IMR-90 (cell line): ENCODE data around the gene HIPK1. TPM values are rescaled to one million over a fixed set of nuclear protein-coding genes. Genes with fewer than 3 reads are reported as not detected.

ENCODE experiments used
- ATAC-seq: fragments of 200-7000 bp; cut with Tn5 transposase; 2 replicates; pipeline ENCODE4 v1.9.1; 2020; ENCODE audit warnings: low read depth, mild to moderate bottlenecking, moderate library complexity
- BruUV-seq: library from RNA; stranded (reverse); fragments of 400-500 nt; replicated peaks from 2 replicates; lab custom pipeline; 2021; lab: Mats Ljungman, UMichigan
- CTCF ChIA-PET: fragments of 300-600 bp; formaldehyde crosslinking; extraction: SDS; loops from one replicate; lab custom pipeline; 2021; ENCODE audit warnings: antibody characterized with exemption; lab: Yijun Ruan, JAX
- POLR2A ChIA-PET: fragments of 300-600 bp; sonication (Branson Sonifier 250); formaldehyde crosslinking; loops from one replicate; lab custom pipeline; 2022; ENCODE audit warnings: antibody characterized with exemption; ENCODE audit not compliant: unreplicated experiment; lab: Charles Lee
- DNase-seq: peaks from one replicate; pipeline ENCODE4 v3.0.0; 2013
- H2AFZ ChIP-seq: replicated peaks from 2 replicates; pipeline ENCODE3; 2013; ENCODE audit warnings: low read length, mild to moderate bottlenecking; ENCODE audit not compliant: poor library complexity
- H2AK5ac ChIP-seq: 2 replicates; pipeline ENCODE4 v1.6.1; 2013; ENCODE audit warnings: low read depth, low read length, inconsistent platforms
- H2AK9ac ChIP-seq: replicated peaks from 2 replicates; pipeline ENCODE3; 2013; ENCODE audit warnings: mild to moderate bottlenecking, low read depth, low read length, moderate library complexity; ENCODE audit not compliant: poor library complexity
- H2BK120ac ChIP-seq: 2 replicates; pipeline ENCODE4 v1.6.1; 2013; ENCODE audit warnings: low read depth, low read length, inconsistent platforms
- H2BK15ac ChIP-seq: 3 replicates; pipeline ENCODE4 v1.6.1; 2013; ENCODE audit warnings: low read depth, low read length, inconsistent platforms
- H2BK20ac ChIP-seq: 2 replicates; pipeline ENCODE4 v1.6.1; 2013; ENCODE audit warnings: low read depth, mild to moderate bottlenecking, inconsistent platforms, low read length, moderate library complexity
- H2BK5ac ChIP-seq: 2 replicates; pipeline ENCODE4 v1.6.1; 2013; ENCODE audit warnings: mild to moderate bottlenecking, low read depth, low read length, inconsistent platforms; ENCODE audit not compliant: poor library complexity, severe bottlenecking
- H3K14ac ChIP-seq: replicated peaks from 2 replicates; pipeline ENCODE4 v1.6.1; 2013; ENCODE audit warnings: low read depth, low read length, inconsistent platforms
- H3K18ac ChIP-seq: 2 replicates; pipeline ENCODE4 v1.6.1; 2013; ENCODE audit warnings: low read depth, low read length, control low read depth
- H3K23ac ChIP-seq: 2 replicates; pipeline ENCODE4 v1.6.1; 2013; ENCODE audit warnings: low read depth, low read length, inconsistent platforms
- H3K27ac ChIP-seq: 2 replicates; pipeline ENCODE4 v1.5.1; 2013; ENCODE audit warnings: mild to moderate bottlenecking, control low read depth, low read length; ENCODE audit not compliant: insufficient read depth
- H3K27me3 ChIP-seq: 2 replicates; pipeline ENCODE4 v1.6.1; 2013; ENCODE audit warnings: low read length; ENCODE audit not compliant: control insufficient read depth, insufficient read depth
- H3K36me3 ChIP-seq: 2 replicates; pipeline ENCODE4 v1.6.1; 2013; ENCODE audit warnings: low read length, mixed read lengths; ENCODE audit not compliant: control insufficient read depth, insufficient read depth
- H3K4ac ChIP-seq: 2 replicates; pipeline ENCODE4 v1.6.1; 2013; ENCODE audit warnings: low read depth, low read length, inconsistent platforms
- H3K4me1 ChIP-seq: 2 replicates; pipeline ENCODE4 v1.6.1; 2013; ENCODE audit warnings: low read length, mixed read lengths; ENCODE audit not compliant: control insufficient read depth, insufficient read depth
- H3K4me2 ChIP-seq: 2 replicates; pipeline ENCODE4 v1.6.1; 2013; ENCODE audit warnings: low read depth, mild to moderate bottlenecking, control low read depth, low read length, moderate library complexity
- H3K4me3 ChIP-seq: 2 replicates; pipeline ENCODE4 v1.5.1; 2013; ENCODE audit warnings: low read depth, mild to moderate bottlenecking, control low read depth, low read length, moderate library complexity; ENCODE audit not compliant: insufficient read depth
- H3K56ac ChIP-seq: 2 replicates; pipeline ENCODE4 v1.6.1; 2013; ENCODE audit warnings: low read length, inconsistent platforms; ENCODE audit not compliant: insufficient read depth; ENCODE audit errors: extremely low read depth
- H3K79me1 ChIP-seq, 2 experiments: 2 replicates each; pipeline ENCODE4 v1.6.1; 2013; ENCODE audit warnings: low read length in 2 of 2, inconsistent platforms in 1 of 2, low read depth in 1 of 2
- H3K9ac ChIP-seq: 2 replicates; pipeline ENCODE4 v1.6.1; 2013; ENCODE audit warnings: low read depth, low read length, control low read depth
- H3K9me1 ChIP-seq: 2 replicates; pipeline ENCODE4 v1.6.1; 2013; ENCODE audit warnings: low read length, inconsistent platforms; ENCODE audit not compliant: insufficient read depth
- H3K9me3 ChIP-seq: 2 replicates; pipeline ENCODE4 v1.6.1; 2013; ENCODE audit warnings: low read length; ENCODE audit not compliant: control insufficient read depth, insufficient read depth
- H4K20me1 ChIP-seq: 2 replicates; pipeline ENCODE4 v1.6.1; 2013; ENCODE audit warnings: low read length, inconsistent platforms; ENCODE audit not compliant: insufficient read depth
- H4K5ac ChIP-seq: 2 replicates; pipeline ENCODE4 v1.6.1; 2013; ENCODE audit warnings: mild to moderate bottlenecking, low read depth, low read length, control low read depth
- H4K8ac ChIP-seq, 2 experiments: 2 replicates each; pipeline ENCODE4 v1.6.1; 2013; ENCODE audit warnings: low read depth in 2 of 2, low read length in 2 of 2, control low read depth in 1 of 2, inconsistent platforms in 1 of 2
- H4K91ac ChIP-seq: 2 replicates; pipeline ENCODE4 v1.6.1; 2013; ENCODE audit warnings: low read depth, low read length, inconsistent platforms; ENCODE audit not compliant: insufficient read depth
- CHD1 ChIP-seq: IDR thresholded peaks from 2 replicates; pipeline ENCODE4 v1.6.1; 2012; ENCODE audit warnings: low read depth, low read length, improper control_type of control experiment
- ELK1 ChIP-seq: fragments of 150-350 bp; IDR thresholded peaks from 2 replicates; pipeline ENCODE4 v1.6.1; 2016; ENCODE audit warnings: low read depth, mild to moderate bottlenecking, low read length, moderate library complexity, borderline replicate concordance
- FOS ChIP-seq: fragments of 150-350 bp; IDR thresholded peaks from 2 replicates; pipeline ENCODE4 v1.6.1; 2016; ENCODE audit warnings: low read depth, low read length
- MAFK ChIP-seq: IDR thresholded peaks from 2 replicates; pipeline ENCODE4 v1.6.1; 2012; ENCODE audit warnings: low read depth, low read length, improper control_type of control experiment
- MXI1 ChIP-seq: IDR thresholded peaks from 2 replicates; pipeline ENCODE4 v1.6.1; 2012; ENCODE audit warnings: low read depth, mild to moderate bottlenecking, low read length, moderate library complexity, borderline replicate concordance
- NFE2L2 ChIP-seq: fragments of 150-350 bp; IDR thresholded peaks from 2 replicates; pipeline ENCODE4 v1.6.1; 2016; ENCODE audit warnings: low read depth, mild to moderate bottlenecking, low read length
- POLR2A ChIP-seq: IDR thresholded peaks from 2 replicates; pipeline ENCODE4 v1.6.1; 2012; ENCODE audit warnings: mild to moderate bottlenecking, low read depth, low read length
- RAD21 ChIP-seq: IDR thresholded peaks from 2 replicates; pipeline ENCODE4 v1.6.1; 2012; ENCODE audit warnings: low read length, improper control_type of control experiment
- SMC3 ChIP-seq: fragments of 150-350 bp; IDR thresholded peaks from 2 replicates; pipeline ENCODE4 v1.6.1; 2016; ENCODE audit warnings: low read depth, mild to moderate bottlenecking, antibody characterized with exemption, low read length, moderate library complexity
- WGBS, 2 experiments: methylation state at CpG; one replicate each; pipeline versions ENCODE4 v1.1.5 to v1.1.7; 2013; ENCODE audit warnings: missing lambda C conversion rate in 2 of 2; ENCODE audit not compliant: insufficient read length in 1 of 2; ENCODE audit errors: extremely low coverage in 2 of 2; 5-methylcytosine and 5-hydroxymethylcytosine counted together
- dilution Hi-C: fragments of 300-500 bp; cut with HindIII; formaldehyde crosslinking; loops from one replicate; pipeline ENCODE4 v1.14.3; 2018; ENCODE audit warnings: low sequenced_read_pairs; ENCODE audit not compliant: unreplicated experiment
- in situ Hi-C: fragments of 300-500 bp; cut with MboI; formaldehyde crosslinking; loops from 3 replicates; pipeline ENCODE4 v1.14.3; 2019; ENCODE audit warnings: low sequenced_read_pairs, inconsistent platforms, mixed read lengths
- intact Hi-C: fragments of 100-400 bp; cut with micrococcal nuclease; formaldehyde crosslinking; loops from 2 replicates; pipeline ENCODE4 v1.10.0; 2022
- polyA plus RNA-seq, 3 experiments: library from polyadenylated mRNA; depleted of rRNA; stranded (reverse); fragments of >200 nt; gene quantifications; 2 replicates each; pipeline ENCODE4 v1.2.3, GENCODE V29; 2012; ENCODE audit warnings: low replicate concordance in 1 of 3
- total RNA-seq: library from RNA; depleted of rRNA; stranded (reverse); fragments of >200 nt; gene quantifications from 2 replicates; pipeline ENCODE4 v1.2.3, GENCODE V29; 2012

Gene HIPK1
- total and polyA plus RNA-seq, 2 of the 4 experiments (the other 2 are of a cell fraction), result 15.3 to 33.9 TPM

DNA sequence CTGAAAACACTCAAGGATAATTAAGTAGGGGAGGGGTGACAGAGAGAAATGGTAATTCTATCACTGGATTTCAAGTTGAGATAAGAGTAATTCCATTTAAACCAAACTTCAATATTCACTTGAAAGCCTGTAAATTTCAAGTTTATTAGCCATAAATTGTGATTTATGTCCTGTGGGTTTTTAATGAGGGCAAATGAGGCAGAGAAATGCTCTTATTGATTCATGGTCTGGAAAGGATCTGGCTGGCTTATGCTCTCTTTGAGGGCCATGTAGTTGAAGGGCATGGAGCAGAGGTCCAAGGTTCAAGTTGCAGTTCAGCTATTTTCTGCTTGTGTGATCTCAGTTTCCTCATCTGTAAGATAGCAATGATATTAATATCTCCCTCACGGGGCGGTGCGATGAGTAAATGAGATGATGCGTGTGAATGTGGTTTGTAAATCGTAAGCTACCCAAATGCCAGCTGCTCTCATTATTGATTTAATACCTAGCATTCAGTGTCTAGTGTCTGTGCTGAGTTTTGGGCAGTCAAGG lies 62.4 kb downstream of the HIPK1 start:
- BruUV-seq, result no TSS peak
- Histone ChIP-seq H4K5ac (no peak overlapping the region), H3K27me3 (peaks cover 2% of the 10 kb centered on the region), H3K23ac (no peak overlapping the region), H3K79me1 (no peaks in the 10 kb centered on the region), H3K27ac (no peak overlapping the region), H3K18ac (no peak overlapping the region), H2AK9ac (no peak overlapping the region), H3K36me3 (no peaks in the 10 kb centered on the region), H3K4me3 (no peak overlapping the region), H4K91ac (no peak overlapping the region), H3K14ac (no peak overlapping the region), H3K4ac (no peak overlapping the region), H3K56ac (no peak overlapping the region), H3K9me1 (no peaks in the 10 kb centered on the region; the same call in 1 of the 2 replicates), H2BK20ac (no peak overlapping the region), H2BK120ac (no peak overlapping the region), H3K9ac (no peak overlapping the region), H2AK5ac (no peak overlapping the region), H2AFZ (no peak overlapping the region), H3K4me1 (no peaks in the 10 kb centered on the region), H2BK15ac (no peak overlapping the region), H3K4me2 (no peak overlapping the region), H4K8ac (no peak overlapping the region), H3K9me3 (peaks cover 10% of the 10 kb centered on the region), H2BK5ac (no peak overlapping the region), H4K20me1 (no peaks in the 10 kb centered on the region)
- no peak for TF ChIP-seq MXI1
- no peak for TF ChIP-seq ELK1
- no peak for TF ChIP-seq MAFK
- TF ChIP-seq CHD1, result no peak
- TF ChIP-seq RAD21, result no peak
- no peak for TF ChIP-seq SMC3
- TF ChIP-seq POLR2A, result no peak
- TF ChIP-seq NFE2L2, result no peak
- TF ChIP-seq FOS, result no peak
- in situ Hi-C loops, result no loop called here
- WGBS, 2 experiments, result no CpG with 5 or more reads among the region's 5 CpGs
- dilution Hi-C loops, result no loop called here
- intact Hi-C loops, result no loop called here
- ChIA-PET POLR2A (no interaction called here), CTCF (interaction anchor here (1.2 kb wide), 1 partner anchor 12 kb away, joined by 4 read pairs; the partner anchor contains the start of gene OLFML3)
- ATAC-seq (no peak), DNase-seq (no peak)
